SKM-1 (cell line): ENCODE measurements around the gene NAT14.
"Not testable (repeated sequence)": the region's sequence is repeated elsewhere in the genome, so short reads cannot be mapped to it uniquely, and the experiment has no call there.

Experiments
- DNase-seq: peaks from one replicate; lab custom pipeline; 2025; ENCODE audit not compliant: unreplicated experiment; lab: John Stamatoyannopoulos, UW

Gene NAT14

GRCh38 chr19:55486043-55486970 lies 1.3 kb downstream of the NAT14 start:
- DNase-seq, result no peak

DNA sequence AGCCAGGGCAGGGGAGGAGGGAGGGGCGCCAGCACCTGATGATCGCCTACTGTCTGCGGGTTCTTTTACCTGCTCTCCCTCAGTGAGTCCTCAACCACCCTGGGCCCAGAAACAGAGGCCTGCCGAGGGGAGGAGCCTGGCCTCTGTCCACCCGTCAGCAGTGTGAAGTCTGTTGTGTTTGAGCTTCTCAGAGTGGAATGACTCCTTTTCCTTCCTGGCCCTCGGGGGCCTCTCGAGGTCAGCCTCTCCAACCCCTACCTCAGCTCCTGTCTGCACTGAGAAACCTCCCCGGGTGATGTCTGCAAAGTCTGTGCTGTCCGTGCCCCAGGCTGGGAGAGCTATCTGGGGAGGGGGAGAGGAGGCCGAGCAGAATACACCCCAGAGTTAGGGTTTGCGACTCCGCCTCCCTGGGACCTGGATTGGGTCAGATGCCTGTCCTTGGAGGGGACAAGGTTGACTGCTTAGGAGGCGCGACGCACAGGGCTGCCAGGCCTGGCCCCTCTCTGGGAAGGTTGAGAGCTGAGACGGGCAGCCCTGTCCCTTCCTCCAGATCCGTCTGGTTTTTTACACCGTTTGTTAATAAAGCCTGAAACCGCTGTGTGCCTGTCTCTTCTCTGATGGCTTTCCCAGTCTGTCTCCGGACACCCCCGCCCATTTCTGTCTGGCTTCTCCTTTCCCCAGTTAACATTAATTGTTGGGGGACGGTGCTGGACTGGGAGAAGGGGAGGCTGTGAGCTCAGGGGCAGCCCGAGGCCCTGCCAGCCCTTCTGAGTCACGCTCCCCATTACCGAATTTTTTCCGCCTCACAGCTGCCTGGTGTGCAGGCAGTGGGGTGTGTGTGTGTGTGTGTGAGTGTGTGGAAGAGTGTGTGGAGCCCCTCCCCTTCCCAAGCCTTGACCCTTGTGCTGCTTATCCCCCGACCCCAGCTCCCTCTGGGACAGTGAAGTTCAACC lies 2.3 kb downstream of the NAT14 start:
- no peak for DNase-seq

GRCh38 chr19:55487924-55488687 lies 3.1 kb downstream of the NAT14 start, which contains the start of gene SSC5D:
Gene SSC5D, plus strand, starts transcription at chr19:55488436. Its CDS starts 154 bp downstream, at chr19:55488590.
- no peak for DNase-seq

DNA sequence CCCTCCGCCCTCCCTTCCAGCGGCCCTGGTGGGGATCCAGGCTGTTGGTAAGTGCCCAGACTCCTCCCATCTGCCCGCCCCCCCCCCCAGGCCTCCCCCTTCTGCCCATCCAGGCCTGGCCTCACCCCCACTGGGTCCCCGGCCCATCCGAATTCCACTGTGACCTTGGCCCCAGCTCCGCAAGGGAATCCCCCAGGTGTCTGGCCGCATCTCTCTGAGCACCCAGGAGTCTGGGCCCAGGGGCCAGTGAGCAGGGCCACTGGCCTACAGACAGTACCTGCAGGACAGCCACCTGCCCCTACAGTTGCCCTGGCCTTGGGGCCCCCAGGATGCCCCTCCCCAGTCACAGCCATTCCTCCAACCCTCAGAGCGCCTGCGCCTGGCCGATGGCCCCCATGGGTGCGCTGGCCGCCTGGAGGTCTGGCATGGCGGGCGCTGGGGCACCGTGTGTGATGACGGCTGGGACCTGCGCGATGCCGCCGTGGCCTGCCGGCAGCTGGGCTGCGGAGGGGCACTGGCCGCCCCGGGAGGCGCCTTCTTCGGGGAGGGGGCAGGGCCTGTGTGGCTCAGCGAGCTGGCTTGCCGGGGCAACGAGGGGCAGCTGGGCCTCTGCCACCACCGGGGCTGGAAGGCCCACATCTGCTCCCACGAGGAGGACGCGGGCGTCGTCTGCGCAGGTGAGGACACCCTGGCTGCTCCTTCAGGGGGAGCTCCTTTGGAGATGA lies 4.2 kb downstream of the NAT14 start:
- no peak for DNase-seq

DNA sequence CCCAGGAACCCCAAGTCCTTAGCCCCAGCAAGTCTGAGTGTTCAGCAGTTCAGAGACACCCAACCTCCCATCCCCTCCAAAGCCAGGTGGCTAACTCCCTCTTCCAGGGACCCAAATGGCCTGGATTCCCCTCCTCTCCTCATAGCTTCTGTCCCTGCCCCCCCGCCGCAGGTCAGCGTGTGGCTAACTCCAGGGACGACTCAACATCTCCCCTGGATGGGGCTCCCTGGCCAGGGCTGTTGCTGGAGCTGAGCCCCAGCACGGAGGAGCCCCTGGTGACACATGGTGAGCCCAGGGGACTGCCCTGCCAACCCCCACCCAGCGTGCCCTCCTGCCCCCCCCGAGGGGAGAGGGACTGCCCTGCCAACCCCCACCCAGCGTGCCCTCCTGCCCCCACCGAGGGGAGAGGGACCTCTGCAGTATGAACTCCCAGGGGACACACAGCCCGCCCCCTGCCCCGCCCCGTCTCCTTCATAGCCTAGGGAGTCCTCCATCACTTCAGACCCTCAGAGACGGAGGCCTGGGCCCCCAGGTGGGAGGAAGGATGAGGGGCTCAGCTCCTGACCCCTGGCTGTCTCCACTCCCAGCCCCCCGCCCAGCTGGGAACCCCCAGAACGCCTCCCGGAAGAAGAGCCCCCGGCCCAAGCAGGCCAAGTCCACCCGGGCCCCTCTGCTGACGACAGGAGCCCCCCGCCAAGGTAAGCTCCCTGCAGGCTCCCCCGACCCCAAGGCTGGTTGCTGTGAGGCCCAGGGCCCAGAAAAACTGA lies 4.9 kb downstream of the NAT14 start:
- DNase-seq, result no peak

DNA sequence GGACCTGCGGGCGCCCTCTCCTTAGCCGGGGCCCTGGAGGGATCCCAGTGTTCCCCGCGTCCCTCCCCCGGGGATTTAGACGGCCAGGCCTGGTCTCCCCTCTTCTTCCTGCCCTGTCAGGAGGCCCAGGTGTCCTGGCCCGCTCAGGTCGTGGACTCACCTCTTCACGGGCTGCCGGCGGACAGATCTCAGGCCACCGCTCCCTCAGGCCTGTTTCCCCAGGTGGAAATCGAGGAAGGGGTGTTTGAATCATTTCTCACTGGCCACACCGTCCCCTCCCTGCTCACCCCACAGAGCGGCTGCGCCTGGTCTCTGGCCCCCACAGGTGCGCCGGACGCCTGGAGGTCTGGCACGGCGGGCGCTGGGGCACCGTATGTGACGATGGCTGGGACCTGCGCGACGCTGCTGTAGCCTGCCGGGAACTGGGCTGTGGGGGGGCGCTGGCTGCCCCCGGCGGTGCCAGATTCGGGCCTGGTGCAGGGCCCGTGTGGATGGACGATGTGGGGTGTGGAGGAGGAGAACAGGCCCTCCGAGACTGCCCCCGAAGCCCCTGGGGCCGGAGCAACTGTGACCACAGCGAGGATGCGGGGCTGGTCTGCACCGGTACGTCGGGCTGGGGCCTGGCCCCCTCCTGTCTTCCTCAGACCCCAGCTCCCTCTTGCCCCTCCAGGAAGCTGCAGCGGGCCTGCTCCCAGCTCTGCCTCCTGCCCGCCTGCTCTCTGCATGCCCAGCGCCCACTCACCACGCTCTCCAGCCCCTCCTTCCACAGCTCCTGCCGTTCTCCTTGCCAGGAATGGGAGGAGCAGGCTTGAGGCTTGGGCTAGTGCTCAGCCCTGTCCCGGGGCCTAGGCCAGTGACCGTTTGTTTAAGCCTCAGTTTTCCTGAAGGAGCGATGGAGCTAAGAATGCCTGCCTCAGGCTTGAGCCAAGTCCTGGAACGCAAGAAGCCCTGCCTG lies 5.8 kb downstream of the NAT14 start:
- DNase-seq, result no peak

GRCh38 chr19:55491546-55492360 lies 6.8 kb downstream of the NAT14 start:
- DNase-seq, result no peak

DNA sequence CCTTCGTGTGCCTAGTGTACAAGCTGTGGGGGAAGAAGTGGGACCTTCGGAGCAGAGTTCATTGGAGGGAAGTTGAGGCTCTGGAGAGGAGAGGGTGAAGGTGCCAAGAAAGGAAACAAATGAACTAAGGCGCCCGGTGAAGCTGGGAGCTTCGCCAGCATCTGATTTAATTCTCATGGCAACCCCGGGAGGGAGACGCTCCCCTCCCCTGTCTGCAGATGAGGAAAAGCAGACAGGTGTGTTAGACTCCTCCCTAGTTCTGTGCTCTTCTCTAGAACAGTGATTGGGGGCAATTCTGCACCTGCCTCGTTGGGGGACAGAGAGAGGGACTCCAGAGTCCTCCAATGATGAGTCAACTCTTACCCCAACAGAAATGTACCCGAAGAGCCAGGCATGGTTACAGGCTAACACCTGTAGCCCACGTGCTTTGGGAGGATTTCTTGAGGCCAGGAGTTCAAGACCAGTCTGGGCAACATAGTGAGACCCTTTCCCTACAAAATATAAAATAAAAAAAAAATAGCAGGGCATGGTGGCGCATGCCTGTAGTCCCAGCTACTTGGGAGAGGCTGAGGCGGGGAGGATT lies 7.5 kb downstream of the NAT14 start:
- no peak for DNase-seq

DNA sequence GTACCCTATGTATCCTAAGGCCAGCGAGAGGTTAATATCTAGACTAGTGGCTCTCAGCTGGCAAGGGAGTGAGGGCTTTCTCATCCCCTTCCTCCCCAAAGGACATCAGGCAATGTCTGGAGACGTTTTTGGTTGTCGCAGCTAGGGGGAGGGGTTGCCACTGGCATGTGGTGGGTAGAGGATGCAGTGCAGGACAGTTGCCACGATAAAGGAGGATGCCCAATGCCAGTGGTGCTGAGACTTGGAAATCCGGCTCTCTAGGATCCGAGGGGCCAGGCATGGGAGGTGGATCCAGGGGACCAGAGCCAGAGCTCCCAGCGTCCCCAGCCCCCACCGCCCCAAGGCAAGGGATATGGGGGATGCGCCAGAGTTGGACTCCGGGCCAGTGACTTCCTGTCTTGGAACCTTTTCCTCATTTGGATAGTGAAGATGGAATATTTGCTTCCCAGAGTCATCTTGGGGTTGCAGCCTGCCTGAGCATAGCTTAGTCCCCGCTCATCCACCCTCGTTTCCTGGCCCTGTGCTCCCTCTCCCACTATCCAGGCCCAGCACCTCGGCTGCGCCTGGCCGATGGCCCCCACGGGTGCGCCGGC lies 8.2 kb downstream of the NAT14 start:
- DNase-seq, result no peak

- DNase-seq, result no peak
Measured at GRCh38 chr19:55493645-55494171, 8.7 kb downstream of the NAT14 start.

- no peak for DNase-seq
Measured at GRCh38 chr19:55494172-55494761, 9.3 kb downstream of the NAT14 start.

DNA sequence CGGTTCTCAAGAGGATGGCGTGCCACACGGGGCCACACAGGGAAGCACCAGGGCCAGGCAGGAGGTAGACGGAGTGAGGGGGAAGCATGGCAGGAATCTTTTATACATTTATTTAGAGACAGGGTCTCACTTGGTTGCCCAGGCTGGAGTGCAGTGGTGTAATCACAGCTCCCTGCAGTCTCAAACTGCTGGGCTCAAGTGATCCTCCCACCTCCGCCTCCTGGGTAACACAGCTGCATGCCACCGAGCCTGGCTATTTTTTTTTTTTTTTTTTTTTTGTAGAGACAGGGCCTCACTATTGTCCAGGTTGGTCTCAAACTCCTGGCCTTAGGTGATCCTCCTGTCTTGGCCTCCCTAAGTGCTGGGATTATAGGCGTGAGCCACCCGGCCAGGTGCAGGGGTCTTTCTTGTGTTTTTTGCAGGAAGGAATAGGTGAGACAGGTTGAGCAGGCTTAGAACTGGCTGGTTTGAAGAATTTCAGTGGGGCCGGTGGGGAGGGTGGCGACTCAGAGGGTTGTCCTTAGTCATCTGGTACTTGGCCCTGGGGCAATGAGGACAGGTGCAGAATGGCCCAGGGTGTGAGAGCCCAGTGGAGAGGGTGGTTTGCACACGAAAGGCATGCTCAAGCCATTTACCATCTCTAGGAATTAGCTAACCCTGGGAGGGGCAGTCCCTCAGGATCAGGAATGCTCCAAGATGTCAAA lies 10.8 kb downstream of the NAT14 start:
- no peak for DNase-seq

GRCh38 chr19:55496820-55497219 lies 11.8 kb downstream of the NAT14 start:
- not testable (repeated sequence) for DNase-seq

DNA sequence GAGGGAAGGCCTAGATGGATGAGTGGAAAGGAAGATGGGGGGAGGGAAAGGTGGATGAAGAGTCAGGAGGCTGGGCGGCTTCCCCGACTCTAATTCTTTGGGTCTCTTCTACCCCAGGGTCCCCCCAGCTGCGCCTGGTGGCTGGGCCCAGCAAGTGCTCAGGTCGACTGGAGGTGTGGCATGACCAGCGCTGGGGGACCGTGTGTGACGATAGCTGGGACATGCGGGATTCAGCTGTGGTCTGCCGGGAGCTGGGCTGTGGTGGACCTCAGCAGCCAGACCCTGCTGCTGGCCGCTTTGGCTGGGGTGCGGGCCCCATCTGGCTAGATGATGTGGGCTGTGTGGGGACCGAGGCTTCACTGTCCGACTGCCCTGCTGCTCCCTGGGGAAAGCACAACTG lies 12.8 kb downstream of the NAT14 start:
- no peak for DNase-seq

- DNase-seq, result no peak
Measured at GRCh38 chr19:55498246-55498840, 13.4 kb downstream of the NAT14 start.
